Ramos (cell line): ENCODE results near the gene TMEM44.
"Not testable (repeated sequence)": the region's sequence is repeated elsewhere in the genome, so short reads cannot be mapped to it uniquely, and the experiment has no call there.

Experiments
- in situ Hi-C: fragments of 300-500 bp; cut with MboI; formaldehyde crosslinking; loops from one replicate; pipeline ENCODE4 v1.14.3; 2022; ENCODE audit warnings: low sequenced_read_pairs; ENCODE audit not compliant: unreplicated experiment

The TMEM44 gene

GRCh38 chr3:194562986-194563385, 70.2 kb downstream of the TMEM44 start:
- in situ Hi-C loops, result no loop called here

- in situ Hi-C loops, result no loop called here
Measured at GRCh38 chr3:194561306-194561974, 71.8 kb downstream of the TMEM44 start.

GRCh38 chr3:194560047-194560446, 73.2 kb downstream of the TMEM44 start:
- in situ Hi-C loops, result no loop called here

- in situ Hi-C loops, result no loop called here
Measured at GRCh38 chr3:194559530-194559929, 73.7 kb downstream of the TMEM44 start.

- in situ Hi-C loops, result no loop called here
Measured at GRCh38 chr3:194556086-194557056, 76.8 kb downstream of the TMEM44 start.

GRCh38 chr3:194555175-194556062, 77.8 kb downstream of the TMEM44 start:
- in situ Hi-C loops, result no loop called here

- in situ Hi-C loops, result no loop called here
Measured at GRCh38 chr3:194554473-194555123, 78.6 kb downstream of the TMEM44 start.

GRCh38 chr3:194552327-194552949, 80.8 kb downstream of the TMEM44 start:
- in situ Hi-C loops, result no loop called here

GRCh38 chr3:194549853-194550252, 83.4 kb downstream of the TMEM44 start:
- in situ Hi-C loops, result no loop called here

- in situ Hi-C loops, result no loop called here
Measured at GRCh38 chr3:194548346-194549321, 84.6 kb downstream of the TMEM44 start.

GRCh38 chr3:194547042-194547441, 86.2 kb downstream of the TMEM44 start:
- in situ Hi-C loops, result no loop called here

- in situ Hi-C loops, result not testable (repeated sequence)
Measured at GRCh38 chr3:194545538-194545937, 87.7 kb downstream of the TMEM44 start.

- in situ Hi-C loops, result no loop called here
Measured at GRCh38 chr3:194543550-194543949, 89.7 kb downstream of the TMEM44 start.

- in situ Hi-C loops, result no loop called here
Measured at GRCh38 chr3:194541483-194541882, 91.7 kb downstream of the TMEM44 start.

- in situ Hi-C loops, result no loop called here
Measured at GRCh38 chr3:194540274-194540905, 92.8 kb downstream of the TMEM44 start.

- in situ Hi-C loops, result no loop called here
Measured at GRCh38 chr3:194539498-194539897, 93.7 kb downstream of the TMEM44 start.

GRCh38 chr3:194537732-194538247, 95.4 kb downstream of the TMEM44 start:
- in situ Hi-C loops, result no loop called here
